H1 (cell line): Measurements from ENCODE around the gene TXNRD2. TPM values are rescaled to one million over a fixed set of nuclear protein-coding genes. Genes with fewer than 3 reads are reported as not detected.

Experiments used
- CTCF ChIA-PET: fragments of 300-600 bp; sonication (Branson Sonifier 250); formaldehyde crosslinking; loops from one replicate; lab custom pipeline; 2021; ENCODE audit not compliant: partially characterized antibody; lab: Charles Lee
- POLR2A ChIA-PET: fragments of 300-600 bp; sonication (Branson Sonifier 250); formaldehyde crosslinking; loops from one replicate; lab custom pipeline; 2021; ENCODE audit warnings: inconsistent platforms; ENCODE audit not compliant: partially characterized antibody; lab: Charles Lee
- DNase-seq, 2 experiments: peaks; one replicate each; pipeline versions ENCODE4 v3.0.0 to v3.0.0-alpha.2; 2010 to 2022; ENCODE audit warnings: low spot score in 2 of 2, low read depth in 1 of 2, mixed read lengths in 1 of 2
- FAIRE-seq: peaks from 2 replicates; lab custom pipeline; 2011; peaks lifted over from hg19 to GRCh38; lab: Jason Lieb, UNC
- H2AFZ ChIP-seq: 2 replicates; pipeline ENCODE4 v1.8.1; 2012; ENCODE audit warnings: low read length, inconsistent platforms
- H2AK5ac ChIP-seq: 2 replicates; pipeline ENCODE4 v1.6.1; 2013; ENCODE audit warnings: low read depth, low read length
- H2BK120ac ChIP-seq: replicated peaks from 2 replicates; pipeline ENCODE3; 2013; ENCODE audit warnings: low read depth, low read length, inconsistent platforms
- H2BK12ac ChIP-seq: 2 replicates; pipeline ENCODE4 v1.6.1; 2013; ENCODE audit warnings: low read depth, low read length
- H2BK15ac ChIP-seq: 2 replicates; pipeline ENCODE4 v1.6.1; 2013; ENCODE audit warnings: low read length
- H2BK20ac ChIP-seq: 2 replicates; pipeline ENCODE4 v1.6.1; 2013; ENCODE audit warnings: low read length
- H2BK5ac ChIP-seq: 2 replicates; pipeline ENCODE4 v1.6.1; 2013; ENCODE audit warnings: low read depth, low read length
- H3K14ac ChIP-seq: 2 replicates; pipeline ENCODE4 v1.6.1; 2013; ENCODE audit warnings: inconsistent platforms; ENCODE audit not compliant: insufficient read length
- H3K18ac ChIP-seq: 2 replicates; pipeline ENCODE4 v1.6.1; 2013; ENCODE audit warnings: low read length; ENCODE audit errors: extremely low read depth
- H3K23ac ChIP-seq: 2 replicates; pipeline ENCODE4 v1.6.1; 2013; ENCODE audit warnings: inconsistent platforms; ENCODE audit not compliant: insufficient read length
- H3K23me2 ChIP-seq: 2 replicates; pipeline ENCODE4 v1.6.1; 2013; ENCODE audit warnings: low read depth, low read length
- H3K27ac ChIP-seq: 2 replicates; pipeline ENCODE4 v1.6.1; 2011; ENCODE audit warnings: low read depth, low read length, inconsistent platforms
- H3K27me3 ChIP-seq, 4 experiments: replicated peaks in 1 of 4; 1 replicate in 1 of 4; 2 replicates in 3 of 4; pipeline versions ENCODE4 v1.6.1 to v1.8.1; 2011 to 2013; ENCODE audit warnings: low read length in 3 of 4, mild to moderate bottlenecking in 3 of 4, inconsistent platforms in 2 of 4, mixed read lengths in 2 of 4, moderate library complexity in 1 of 4; ENCODE audit not compliant: control insufficient read depth in 3 of 4, insufficient read depth in 3 of 4; ENCODE audit errors: extremely low read depth in 1 of 4
- H3K36me3 ChIP-seq, 4 experiments: 2 replicates each; pipeline versions ENCODE4 v1.6.1 to v1.8.1; 2011 to 2013; ENCODE audit warnings: mild to moderate bottlenecking in 4 of 4, low read length in 3 of 4, moderate library complexity in 2 of 4, control low read depth in 1 of 4, inconsistent platforms in 1 of 4; ENCODE audit not compliant: insufficient read depth in 4 of 4, control insufficient read depth in 2 of 4
- H3K4ac ChIP-seq: replicated peaks from 2 replicates; pipeline ENCODE3; 2013; ENCODE audit warnings: low read length, low read depth, mixed read lengths, inconsistent platforms; ENCODE audit not compliant: insufficient read length
- H3K4me1 ChIP-seq, 4 experiments: replicated peaks in 1 of 4; 1 replicate in 1 of 4; 2 replicates in 3 of 4; pipeline versions ENCODE4 v1.6.1 to v1.8.1; 2011 to 2013; ENCODE audit warnings: low read length in 3 of 4, inconsistent platforms in 2 of 4, mixed read lengths in 1 of 4; ENCODE audit not compliant: insufficient read depth in 4 of 4, control insufficient read depth in 3 of 4
- H3K4me2 ChIP-seq, 2 experiments: 2 replicates each; pipeline versions ENCODE4 v1.6.1 to v1.8.1; 2011 to 2013; ENCODE audit warnings: low read depth in 2 of 2, low read length in 2 of 2, control low read depth in 1 of 2, inconsistent platforms in 1 of 2, mild to moderate bottlenecking in 1 of 2; ENCODE audit not compliant: insufficient read depth in 1 of 2
- H3K4me3 ChIP-seq, 4 experiments: fragments of 200-600, 300-600 bp in 1 of 4; sonication (generic), shearing (Covaris generic), sonication (Bioruptor Twin) in 1 of 4; 2 replicates each; pipeline versions ENCODE4 v1.5.1 to v1.8.1; 2011 to 2016; ENCODE audit warnings: low read length in 4 of 4, low read depth in 3 of 4, control low read depth in 2 of 4, inconsistent platforms in 2 of 4, mild to moderate bottlenecking in 2 of 4, mixed read lengths in 1 of 4, moderate library complexity in 1 of 4; ENCODE audit not compliant: insufficient read depth in 2 of 4; ENCODE audit errors: extremely low read depth in 1 of 4
- H3K56ac ChIP-seq: replicated peaks from 2 replicates; pipeline ENCODE3; 2013; ENCODE audit warnings: low read depth, mild to moderate bottlenecking, mixed read lengths, low read length, inconsistent platforms; ENCODE audit not compliant: insufficient read length
- H3K79me1 ChIP-seq: 2 replicates; pipeline ENCODE4 v1.6.1; 2013; ENCODE audit warnings: low read depth, low read length, control low read depth
- H3K79me2 ChIP-seq, 2 experiments: 2 replicates each; pipeline versions ENCODE4 v1.6.1 to v1.8.1; 2012 to 2013; ENCODE audit warnings: low read length in 2 of 2, mild to moderate bottlenecking in 2 of 2, inconsistent platforms in 1 of 2; ENCODE audit not compliant: insufficient read depth in 2 of 2, control insufficient read depth in 1 of 2
- H3K9ac ChIP-seq, 4 experiments: replicated peaks in 1 of 4; 1 replicate in 1 of 4; 2 replicates in 3 of 4; pipeline versions ENCODE4 v1.6.1 to v1.8.1; 2011 to 2013; ENCODE audit warnings: low read depth in 3 of 4, low read length in 3 of 4, control low read depth in 2 of 4, mild to moderate bottlenecking in 2 of 4, moderate library complexity in 2 of 4, inconsistent platforms in 1 of 4; ENCODE audit errors: extremely low read depth in 1 of 4
- H3K9me3 ChIP-seq, 2 experiments: 2 replicates each; pipeline versions ENCODE4 v1.6.1 to v1.8.1; 2012 to 2013; ENCODE audit warnings: mild to moderate bottlenecking in 2 of 2, moderate library complexity in 2 of 2, control low read depth in 1 of 2, inconsistent platforms in 1 of 2, low read depth in 1 of 2, low read length in 1 of 2, mixed read lengths in 1 of 2; ENCODE audit not compliant: insufficient read depth in 2 of 2
- H4K20me1 ChIP-seq, 2 experiments: replicated peaks in 1 of 2; 2 replicates each; pipeline versions ENCODE3 to v1.8.1; 2011 to 2013; ENCODE audit warnings: inconsistent platforms in 2 of 2, low read length in 2 of 2, mild to moderate bottlenecking in 1 of 2; ENCODE audit not compliant: insufficient read depth in 2 of 2, control insufficient read depth in 1 of 2
- H4K5ac ChIP-seq: 2 replicates; pipeline ENCODE4 v1.6.1; 2013; ENCODE audit warnings: low read length, low read depth, mixed read lengths, inconsistent platforms; ENCODE audit not compliant: insufficient read length
- H4K8ac ChIP-seq: 2 replicates; pipeline ENCODE4 v1.8.0; 2013; ENCODE audit warnings: mild to moderate bottlenecking, moderate library complexity, low read length, inconsistent platforms; ENCODE audit not compliant: insufficient read depth; ENCODE audit errors: extremely low read depth
- H4K91ac ChIP-seq: replicated peaks from 2 replicates; pipeline ENCODE3; 2013; ENCODE audit warnings: low read length, mixed read lengths, inconsistent platforms; ENCODE audit not compliant: insufficient read length
- CREB1 ChIP-seq: IDR thresholded peaks from 2 replicates; pipeline ENCODE4 v1.6.1; 2012; ENCODE audit warnings: inconsistent platforms
- POLR2AphosphoS5 ChIP-seq: IDR thresholded peaks from 2 replicates; pipeline ENCODE4 v1.6.1; 2011; ENCODE audit warnings: low read depth, low read length
- RAD21 ChIP-seq, 2 experiments: IDR thresholded peaks in 1 of 2; conservative IDR thresholded peaks in 1 of 2; 2 replicates each; pipeline ENCODE4 v1.6.1; 2011; ENCODE audit warnings: low read depth in 2 of 2, low read length in 2 of 2, improper control_type of control experiment in 1 of 2, inconsistent platforms in 1 of 2, mild to moderate bottlenecking in 1 of 2, moderate library complexity in 1 of 2
- SP1 ChIP-seq: IDR thresholded peaks from 2 replicates; pipeline ENCODE4 v1.6.1; 2011; ENCODE audit warnings: low read depth, low read length
- WGBS, 2 experiments: shearing (Covaris generic) in 1 of 2; methylation state at CpG; one replicate each; pipeline versions ENCODE4 v1.1.6 to v1.1.7; 2013 to 2015; ENCODE audit warnings: low lambda C conversion rate in 2 of 2, mixed read lengths in 2 of 2, inconsistent platforms in 1 of 2, low coverage in 1 of 2, missing lambda C conversion rate in 1 of 2; ENCODE audit not compliant: insufficient replicate concordance in 2 of 2, insufficient coverage in 1 of 2, insufficient read length in 1 of 2; ENCODE audit errors: extremely low coverage in 1 of 2, missing lambda C conversion rate in 1 of 2; 5-methylcytosine and 5-hydroxymethylcytosine counted together
- polyA plus RNA-seq, 7 experiments: library from polyadenylated mRNA; depleted of rRNA in 3 of 7; stranded (reverse) in 5 of 7; unstranded in 2 of 7; fragments of >200 nt in 5 of 7; fragments of 200-250 nt in 2 of 7; gene quantifications; 1 replicate in 5 of 7; 2 replicates in 1 of 7; 4 replicates in 1 of 7; pipeline versions ENCODE4 v1.2.1 to v1.2.3, GENCODE V29; 2011 to 2013; ENCODE audit warnings: missing spikeins in 2 of 7, mixed read lengths in 2 of 7
- total RNA-seq: library from RNA; stranded (reverse); fragmentation: NEBNext Ultra II Directional; extraction: Animal tissue kit (Norgen Biotek cat#: 25700); gene quantifications from 2 replicates; pipeline ENCODE4 v1.2.1, GENCODE V29; 2021
- TF ChIP-seq, protein P1 (sequence below): IDR thresholded peaks from 2 replicates; pipeline ENCODE4 v1.6.1; 2011; ENCODE audit warnings: low read depth, mild to moderate bottlenecking, low read length; ENCODE audit not compliant: insufficient read depth

The TXNRD2 gene
- total and polyA plus RNA-seq, 2 of the 8 experiments (the other 6 are each of a cell fraction or from before 2014, with no cell fraction given), result 14.8 to 21.9 TPM

DNA sequence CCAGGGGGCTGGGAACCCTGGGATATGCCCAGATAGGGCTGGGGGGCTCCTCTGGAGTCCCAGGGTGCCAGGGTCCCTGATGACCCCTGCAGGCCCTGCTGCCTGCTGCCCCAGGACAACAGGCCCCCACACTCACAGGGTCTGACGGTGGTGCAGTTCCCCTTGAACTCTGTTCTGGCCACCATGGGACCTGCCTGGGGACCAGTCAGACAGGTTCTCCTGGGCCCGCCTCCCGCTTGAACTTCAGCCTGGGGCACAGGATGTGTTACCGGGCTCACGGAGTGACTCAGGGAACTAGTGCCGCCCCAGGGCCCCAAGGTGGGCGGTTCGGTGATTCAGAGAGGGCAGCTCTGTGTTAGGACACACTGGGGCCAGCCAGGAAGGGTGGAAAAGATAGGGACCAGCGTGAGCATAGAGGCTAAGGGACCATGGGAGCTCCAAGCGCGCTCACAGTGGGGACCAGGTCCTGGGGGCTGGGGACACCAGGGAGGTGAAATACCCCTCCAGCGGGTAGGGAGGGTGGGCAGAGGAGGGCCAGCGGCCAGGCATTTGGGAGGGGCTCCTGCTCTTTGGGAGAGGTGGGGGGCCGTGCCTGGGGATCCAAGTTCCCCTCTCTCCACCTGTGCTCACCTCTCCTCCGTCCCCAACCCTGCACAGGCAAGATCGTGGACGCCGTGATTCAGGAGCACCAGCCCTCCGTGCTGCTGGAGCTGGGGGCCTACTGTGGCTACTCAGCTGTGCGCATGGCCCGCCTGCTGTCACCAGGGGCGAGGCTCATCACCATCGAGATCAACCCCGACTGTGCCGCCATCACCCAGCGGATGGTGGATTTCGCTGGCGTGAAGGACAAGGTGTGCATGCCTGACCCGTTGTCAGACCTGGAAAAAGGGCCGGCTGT is 21.5 kb upstream of the TXNRD2 start:
- peaks cover 0 to 2% of the 10 kb centered on the region in 2 experiments for H4K20me1 ChIP-seq
- peak in 1 of 2 experiments; percentile 74 for DNase-seq
- H3K4ac ChIP-seq, result no peak overlapping the region
- H3K27ac ChIP-seq, result 0 out of 2 replicates have a peak overlapping the region, but pooled peaks have one; percentile 14
- H4K8ac ChIP-seq, result no peak overlapping the region; the same call in 1 of the 2 replicates
- H3K27me3 ChIP-seq, result no peaks in the 10 kb centered on the region
- 61% methylated on average over 25 of the region's 30 CpGs; no CpG with 5 or more reads in 1 of the 2 experiments for WGBS, 2 experiments
- H3K4me1 ChIP-seq, result peaks cover 0 to 23% (median 18%) of the 10 kb centered on the region in 4 experiments; a peak in 6 of 7 replicates
- no peak overlapping the region for H2AFZ ChIP-seq
- peak overlapping the region; percentile 40; the same call in 1 of the 2 replicates for H2BK15ac ChIP-seq
- no peak overlapping the region for H3K56ac ChIP-seq
- H3K23me2 ChIP-seq, result peaks cover 5% of the 10 kb centered on the region
- no peak overlapping the region for H3K14ac ChIP-seq
- H4K5ac ChIP-seq, result peak overlapping the region; percentile 57
- FAIRE-seq, result no peak
- ChIA-PET CTCF (interaction anchor here (0.5 to 16.2 kb wide), 14 partner anchors 9 to 535 kb away, joined by 3 to 369 read pairs (median 4); no protein-coding TSS in a partner anchor), POLR2A (interaction anchor here (0.7 to 1.7 kb wide), 5 partner anchors 8 to 150 kb away, joined by 3 to 6 read pairs (median 3); no protein-coding TSS in a partner anchor)
- no peaks in the 10 kb centered on the region; a peak in 1 of 8 replicates for H3K36me3 ChIP-seq
- H4K91ac ChIP-seq, result peak overlapping the region; percentile 72
- no peak overlapping the region for H2AK5ac ChIP-seq
- peak overlapping the region in 3 of 4 experiments; percentile 18 to 32 (median 26); a peak in 4 of 8 replicates for H3K4me3 ChIP-seq
- no peak overlapping the region for H2BK20ac ChIP-seq
- no peak overlapping the region for H2BK120ac ChIP-seq
- no peaks in the 10 kb centered on the region for H3K79me1 ChIP-seq
- H3K18ac ChIP-seq, result peak overlapping the region; percentile 20
- H2BK12ac ChIP-seq, result peak overlapping the region; percentile 68; the same call in 1 of the 2 replicates
- H3K9me3 ChIP-seq, result no peaks in the 10 kb centered on the region
- H2BK5ac ChIP-seq, result peak overlapping the region; percentile 40; the same call in 1 of the 2 replicates
- no peaks in the 10 kb centered on the region for H3K79me2 ChIP-seq
- H3K23ac ChIP-seq, result no peak overlapping the region
- H3K4me2 ChIP-seq, result peak overlapping the region; percentile 59 to 62
- peak overlapping the region in 1 of 4 experiments; percentile 13; a peak in 3 of 7 replicates for H3K9ac ChIP-seq
- TF ChIP-seq SP1 (peak; percentile 50; the same call in 1 of the 2 replicates), POLR2AphosphoS5 (no peak), RAD21 (IDR thresholded peaks at IDR 0.05 in 1 of 2, conservative IDR thresholded peaks at IDR 0.05 in 1 of 2; ENCODE audit: low read depth in 2 of 2, low read length in 2 of 2) (no peak), CREB1 (no peak)
- TF ChIP-seq, protein P1, sequence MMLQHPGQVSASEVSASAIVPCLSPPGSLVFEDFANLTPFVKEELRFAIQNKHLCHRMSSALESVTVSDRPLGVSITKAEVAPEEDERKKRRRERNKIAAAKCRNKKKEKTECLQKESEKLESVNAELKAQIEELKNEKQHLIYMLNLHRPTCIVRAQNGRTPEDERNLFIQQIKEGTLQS, result no peak
